ENCODE data around the gene ETV1. TPM values are rescaled to one million over a fixed set of nuclear protein-coding genes. Genes with fewer than 3 reads are reported as not detected.

ETV1 gene
- total RNA-seq, 1 donor from 2014 or later = 43.2 TPM

DNA sequence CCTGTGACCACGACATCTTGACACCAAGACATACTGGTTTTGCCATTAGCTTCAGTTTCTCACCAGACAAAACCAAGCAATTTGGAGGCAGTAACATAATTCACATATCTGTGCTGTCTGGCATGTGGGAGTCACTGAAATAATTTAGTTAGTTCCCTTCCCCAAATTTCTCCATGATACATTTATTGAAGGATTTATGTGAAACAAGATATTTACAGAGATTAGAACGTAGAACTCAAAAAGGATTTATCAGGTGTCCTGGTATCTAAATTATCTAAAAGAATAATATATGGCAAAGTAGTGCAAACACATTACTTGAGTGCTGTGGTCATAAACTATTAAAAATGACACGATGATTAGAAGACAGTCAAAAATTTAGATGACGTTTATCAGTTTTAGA is 98.7 kb downstream of the ETV1 start:
- no peak for FAIRE-seq
- DNase-seq (ENCODE audit: low spot score in 2 of 2) = no peak

DNA sequence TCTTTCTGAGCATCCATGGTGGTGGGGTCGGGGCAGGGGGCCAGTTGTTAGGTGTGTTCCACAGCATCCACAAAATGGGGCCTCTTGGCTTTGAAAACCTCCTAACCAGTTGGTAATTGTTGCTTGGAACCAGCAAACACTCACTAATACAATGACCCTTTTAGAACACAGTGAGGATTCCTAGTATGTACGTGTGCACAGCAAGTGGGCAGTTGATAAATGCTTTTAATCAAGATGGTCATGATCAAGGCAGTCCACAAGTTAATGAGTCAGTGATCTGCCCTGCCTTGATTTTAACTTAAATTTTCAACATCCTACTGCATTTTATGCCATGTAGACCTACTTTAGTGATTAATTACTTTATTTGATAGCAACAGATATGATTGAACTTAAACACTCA is 103.1 kb downstream of the ETV1 start:
- no peak for FAIRE-seq
- no peak for DNase-seq (ENCODE audit: low spot score in 2 of 2)

DNA sequence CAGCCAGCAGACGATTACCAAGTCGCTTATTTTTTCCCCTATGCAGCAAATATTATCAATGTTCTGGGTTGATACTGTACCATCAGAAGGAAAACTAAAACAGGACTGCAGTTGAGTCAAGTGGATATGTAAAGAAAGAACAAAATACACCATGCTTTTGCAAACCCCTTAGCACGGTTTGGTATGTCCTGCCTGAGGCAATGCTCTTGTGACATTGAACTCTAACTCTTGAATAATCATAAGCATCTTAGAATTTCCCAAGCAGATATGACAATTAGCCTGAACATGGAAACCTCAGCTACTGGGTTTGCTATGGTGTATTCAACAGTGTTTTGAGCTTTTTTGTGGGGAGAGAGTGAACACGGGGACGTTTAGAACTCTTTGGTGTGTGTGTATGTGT is 107.4 kb downstream of the ETV1 start:
- FAIRE-seq (no peak), DNase-seq (ENCODE audit: low spot score in 2 of 2) (no peak)

DNA sequence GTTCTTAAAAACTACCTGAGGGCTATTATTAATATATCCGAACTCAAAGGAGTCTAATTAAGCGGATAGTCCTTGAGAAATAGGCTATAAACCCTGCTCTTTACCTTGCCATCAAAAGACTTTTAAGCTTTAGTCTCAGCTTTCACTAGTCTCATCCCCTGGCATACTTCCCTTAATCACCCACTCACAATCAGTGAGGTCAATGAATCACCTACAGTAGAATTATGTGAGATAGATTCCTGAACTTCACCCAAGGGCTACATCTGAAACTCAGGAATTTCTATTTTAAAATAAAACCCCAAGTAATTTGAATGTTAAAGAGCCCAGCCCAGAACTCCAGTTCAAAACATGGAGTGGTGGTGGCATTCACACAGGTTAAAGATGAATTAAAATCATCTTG is 108.7 kb downstream of the ETV1 start:
- FAIRE-seq (no peak), DNase-seq (ENCODE audit: low spot score in 2 of 2) (no peak)

DNA sequence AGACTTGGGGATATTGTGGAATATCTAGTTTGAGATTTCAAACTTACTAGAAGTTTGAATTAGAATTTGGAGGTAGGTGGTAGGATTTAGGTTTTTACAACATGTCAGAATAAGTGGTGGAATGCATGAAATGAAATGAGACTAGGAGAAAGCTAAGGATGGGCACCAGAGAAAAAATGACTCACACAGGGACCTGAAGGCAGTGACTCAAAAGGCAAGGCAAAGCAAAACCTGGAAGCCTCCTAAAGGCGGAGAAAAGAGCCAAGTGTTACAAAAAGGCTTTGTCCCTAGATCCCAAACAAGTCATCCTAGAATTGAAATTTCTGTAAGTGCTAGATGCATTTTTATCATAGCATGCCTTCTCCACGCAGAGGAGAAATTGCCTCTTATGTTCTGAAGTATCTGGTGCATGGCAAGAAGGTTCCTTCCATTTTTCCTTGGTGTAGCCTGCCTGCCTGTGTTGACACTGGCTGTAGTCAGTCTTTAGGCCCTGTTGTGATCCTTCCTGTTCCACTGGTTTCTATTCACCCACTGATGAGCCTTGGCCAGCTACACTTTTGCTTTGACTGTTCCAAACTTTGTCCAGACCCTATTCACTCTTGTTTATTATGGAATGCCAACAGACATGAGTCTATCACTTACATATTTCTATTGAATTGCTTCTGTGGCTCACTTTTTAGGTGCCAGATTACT is 109.3 kb downstream of the ETV1 start:
- no peak for DNase-seq (ENCODE audit: low spot score in 2 of 2)
- no peak for FAIRE-seq

DNA sequence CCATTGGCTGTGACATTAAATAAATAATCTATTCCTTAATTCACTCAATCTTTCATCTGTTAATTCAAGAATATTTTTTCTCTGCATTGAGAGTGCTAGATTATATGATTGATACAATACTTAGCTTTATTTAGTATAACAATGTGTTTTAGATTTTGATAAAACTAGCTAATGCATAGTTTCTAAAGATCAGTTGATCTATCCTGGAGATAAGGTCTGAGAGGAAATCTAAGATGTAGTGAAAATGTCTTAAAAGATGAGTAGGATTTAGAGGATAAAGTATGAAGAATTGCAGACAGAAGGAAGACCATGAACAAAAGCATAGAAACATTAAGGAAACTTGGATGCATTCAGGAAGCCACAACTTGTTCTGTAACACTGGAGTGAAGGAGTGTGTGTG is 110.3 kb downstream of the ETV1 start:
- DNase-seq (ENCODE audit: low spot score in 2 of 2) = no peak
- FAIRE-seq = no peak

DNA sequence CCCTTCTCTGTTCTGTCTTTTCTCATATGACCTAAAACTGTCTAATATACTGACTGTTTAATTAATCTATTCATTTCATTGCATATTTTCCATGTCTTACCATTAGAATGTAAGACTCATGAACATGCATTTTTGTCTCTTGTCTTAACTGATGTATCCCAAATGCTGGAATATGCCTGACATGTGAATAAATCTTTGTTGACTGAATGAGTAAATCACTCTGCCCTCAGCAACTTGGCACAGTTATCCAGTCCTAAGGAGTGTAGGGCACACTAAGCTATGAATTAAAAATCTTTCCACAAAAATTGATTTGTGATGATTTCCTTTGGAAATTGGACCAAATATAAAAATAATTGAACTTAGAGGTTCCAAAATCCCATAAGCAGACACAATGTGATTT is 111.3 kb downstream of the ETV1 start:
- no peak for FAIRE-seq

DNA sequence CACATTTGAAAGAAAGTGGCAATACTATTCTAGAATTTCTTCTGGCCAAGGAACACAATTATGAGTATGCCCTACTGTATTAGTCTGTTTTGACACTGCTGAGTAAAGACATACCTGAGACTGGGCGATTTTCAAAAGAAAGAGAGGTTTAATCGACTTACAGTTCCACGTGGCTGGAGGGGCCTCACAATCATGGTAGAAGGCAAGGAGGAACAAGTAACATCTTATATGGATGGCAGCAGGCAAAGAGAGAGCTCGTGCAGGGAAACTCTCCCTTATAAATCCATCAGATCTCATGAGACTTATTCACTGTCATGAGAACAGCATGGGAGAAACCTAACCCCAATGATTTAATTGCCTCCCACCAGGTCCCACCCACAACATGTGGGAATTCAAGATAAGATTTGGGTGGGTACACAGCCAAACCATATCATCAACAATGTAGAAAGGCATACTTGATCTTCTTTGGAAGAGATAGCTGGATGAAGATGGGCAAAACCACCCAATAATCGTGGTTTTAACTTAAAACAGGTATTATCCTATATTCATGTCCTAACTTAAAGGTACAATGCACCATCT is 113.9 kb downstream of the ETV1 start:
- DNase-seq (ENCODE audit: low spot score in 2 of 2) (no peak), FAIRE-seq (no peak)

More for the DNA sequence above, 111.3 kb downstream of the ETV1 start:
- no peak for DNase-seq (ENCODE audit: low spot score in 2 of 2)

DNA sequence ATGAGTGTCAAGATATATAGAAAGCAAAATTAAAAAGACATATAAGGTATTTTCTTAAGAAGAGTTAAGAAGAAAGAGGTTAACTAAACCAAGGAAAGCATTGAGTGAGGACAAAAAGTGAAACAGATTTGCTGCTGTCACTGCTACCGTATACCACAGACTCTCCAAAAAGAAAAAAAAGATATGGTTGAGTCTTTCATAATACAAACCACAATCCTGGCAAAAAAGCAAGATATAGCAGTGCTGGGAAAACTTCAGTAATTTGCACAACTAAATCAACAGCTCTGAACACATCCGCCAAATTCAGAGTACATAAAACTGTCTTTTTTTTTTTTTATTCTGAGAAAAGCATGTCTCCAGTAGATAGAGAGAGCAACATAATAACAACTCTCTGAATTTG is 114.7 kb downstream of the ETV1 start:
- no peak for FAIRE-seq
- DNase-seq (ENCODE audit: low spot score in 2 of 2) = no peak

DNA sequence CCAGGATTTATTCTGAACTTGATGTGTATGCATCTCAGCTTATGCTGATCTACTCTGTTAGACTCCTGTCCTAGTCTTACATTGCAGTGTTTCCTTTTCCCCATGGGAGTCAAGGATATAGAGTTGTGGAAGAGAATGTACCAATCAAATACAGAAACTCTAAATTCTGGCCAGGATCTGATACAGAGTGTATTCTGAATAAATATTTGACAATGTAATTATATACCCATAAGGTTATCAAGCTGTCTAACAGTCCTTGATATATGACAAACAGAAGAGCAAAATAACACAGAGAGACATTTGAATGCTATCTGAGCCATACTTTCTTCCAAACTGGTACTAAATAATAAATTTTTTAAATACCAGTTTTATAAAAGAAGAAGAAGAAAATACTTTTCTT is 116.8 kb downstream of the ETV1 start:
- FAIRE-seq = no peak
- DNase-seq (ENCODE audit: low spot score in 2 of 2) = no peak

DNA sequence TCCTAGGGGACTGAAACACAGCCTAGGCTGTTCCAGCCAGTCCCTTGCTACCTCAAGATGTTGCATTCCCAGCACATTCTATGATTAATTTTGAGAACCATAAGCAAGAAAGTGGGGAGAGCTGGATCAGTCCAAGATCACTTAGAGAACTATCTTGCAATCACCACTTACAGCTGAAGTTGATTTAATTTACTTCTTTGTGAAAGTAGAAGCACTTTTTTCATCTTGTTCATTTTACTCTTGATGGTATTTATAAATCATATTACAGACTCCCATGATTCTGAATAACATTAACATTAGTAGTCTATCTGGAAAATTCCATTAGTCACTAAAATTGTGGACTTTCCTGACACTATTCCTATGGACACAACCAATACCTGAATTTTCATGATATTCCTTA is 118.5 kb downstream of the ETV1 start:
- FAIRE-seq = no peak

DNA sequence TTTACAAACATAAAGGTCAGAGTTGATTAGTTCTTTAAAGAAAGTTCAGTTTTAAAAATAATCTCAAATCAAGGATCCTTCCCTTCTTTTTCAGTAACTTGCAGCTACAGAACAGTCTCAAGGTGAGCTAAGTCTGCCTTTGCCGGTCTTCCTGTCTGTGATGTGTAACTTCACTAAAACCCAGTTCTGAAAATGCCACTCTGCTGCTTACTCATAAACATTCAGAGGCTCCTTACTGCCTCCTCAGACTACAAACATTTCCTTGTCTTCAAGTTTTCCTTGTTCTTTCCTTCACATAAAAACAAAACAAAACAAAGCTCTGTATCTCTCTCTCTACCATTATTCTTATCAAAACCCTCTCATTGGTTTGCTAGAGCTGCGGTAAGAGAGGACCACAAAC is 128.7 kb downstream of the ETV1 start:
- no peak for FAIRE-seq

More for the DNA sequence above, 118.5 kb downstream of the ETV1 start:
- DNase-seq (ENCODE audit: low spot score in 2 of 2) = no peak

DNA sequence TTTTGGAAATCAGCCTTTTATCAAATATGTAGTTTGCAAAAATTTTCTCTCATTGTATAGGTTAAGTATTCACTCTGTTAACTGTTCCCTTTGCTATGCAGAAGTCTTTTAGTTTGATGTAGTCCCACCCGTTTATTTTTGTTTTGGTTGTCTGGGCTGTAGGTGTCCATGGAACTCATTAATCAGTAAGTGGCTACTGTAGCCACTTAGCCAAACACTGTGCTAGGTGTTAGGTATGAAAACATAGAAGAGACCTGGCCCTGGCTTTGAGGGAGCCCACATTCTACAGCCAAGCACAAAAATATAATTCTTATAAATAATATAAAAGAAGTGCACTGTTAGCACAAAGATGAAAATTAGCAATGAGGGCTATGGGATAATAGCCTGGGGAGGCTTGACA is 133.5 kb downstream of the ETV1 start:
- FAIRE-seq (no peak), DNase-seq (ENCODE audit: low spot score in 2 of 2) (no peak)

More for the DNA sequence above, 128.7 kb downstream of the ETV1 start:
- DNase-seq (ENCODE audit: low spot score in 2 of 2) = no peak

DNA sequence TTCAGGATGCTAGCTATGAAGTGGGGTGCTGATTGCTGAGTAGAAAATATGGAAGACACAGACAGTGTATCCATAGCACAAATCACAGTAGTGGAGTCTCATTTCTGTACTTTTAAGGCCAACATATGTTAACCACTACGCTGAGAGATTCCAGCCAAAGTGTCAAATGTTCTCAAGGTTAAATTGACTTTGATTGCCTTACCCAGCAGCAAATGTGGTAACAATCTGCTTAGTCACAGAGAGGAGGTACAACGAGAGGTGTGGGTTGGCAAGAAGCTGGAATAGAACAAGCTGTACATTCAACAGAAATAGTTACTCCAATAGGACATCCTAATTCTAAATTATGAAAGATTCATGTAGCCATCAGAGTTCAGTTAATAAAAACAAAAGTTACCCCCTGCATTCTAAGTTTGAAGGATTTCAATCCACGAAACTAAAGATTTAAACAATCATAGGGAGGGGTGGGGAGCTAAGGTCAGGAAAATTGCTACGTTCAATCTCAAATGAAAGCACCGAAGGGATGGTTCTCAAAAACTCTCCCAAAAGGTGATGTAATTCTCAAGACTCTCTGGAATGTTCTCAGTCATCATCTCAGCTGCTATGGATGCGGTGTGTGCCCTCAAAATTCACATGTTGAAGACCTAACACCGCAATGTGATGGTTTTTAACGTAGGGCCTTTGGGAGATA is 137.0 kb downstream of the ETV1 start:
- FAIRE-seq = no peak
- DNase-seq (ENCODE audit: low spot score in 2 of 2) = no peak

DNA sequence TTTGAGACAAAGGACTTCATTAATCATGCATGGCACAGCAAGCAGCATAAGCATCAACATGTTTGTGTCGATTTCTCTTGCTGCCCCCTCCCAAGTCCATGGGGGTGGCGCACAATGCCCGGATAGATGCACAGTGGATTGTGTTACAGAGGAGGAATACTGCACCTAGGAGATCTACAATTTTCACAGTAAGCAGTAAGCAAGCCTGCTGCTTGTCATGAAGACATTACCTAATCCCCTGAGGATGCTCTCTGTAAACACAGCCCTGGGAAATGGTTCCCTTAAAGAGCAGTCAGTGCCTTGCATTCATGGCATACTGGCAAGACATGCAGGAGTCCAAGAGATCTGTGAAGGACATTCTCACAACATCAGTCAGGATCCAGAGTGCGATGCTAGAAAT is 137.7 kb downstream of the ETV1 start:
- FAIRE-seq = no peak

DNA sequence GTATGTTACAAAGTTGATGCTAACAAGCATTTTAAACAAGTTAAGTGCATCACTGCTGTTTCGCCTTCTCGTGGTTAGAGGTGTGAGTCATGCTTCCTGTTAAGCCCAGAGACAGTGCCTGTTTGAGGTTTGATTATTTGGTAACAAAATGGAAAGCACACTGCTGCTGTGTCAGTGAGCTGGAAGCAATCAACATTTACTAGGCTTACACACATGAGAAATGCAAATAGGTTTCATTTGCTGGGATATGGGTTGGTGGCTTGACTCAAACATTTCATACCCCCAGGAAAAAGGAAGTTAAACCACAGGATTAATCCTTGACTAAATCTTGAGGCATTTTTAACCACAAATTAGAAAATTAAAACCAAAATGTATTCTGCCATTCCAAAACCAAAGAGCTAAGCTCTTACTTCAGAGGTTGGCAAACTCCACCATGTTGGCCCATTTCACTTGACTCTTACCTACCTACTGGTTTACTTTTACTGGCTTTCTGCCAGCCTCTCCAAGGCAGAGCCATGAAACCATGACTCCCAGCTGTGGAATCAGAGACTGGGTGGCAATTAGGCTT is 139.2 kb downstream of the ETV1 start:
- no peak for FAIRE-seq
- no peak for DNase-seq (ENCODE audit: low spot score in 2 of 2)

More for the DNA sequence above, 137.7 kb downstream of the ETV1 start:
- DNase-seq (ENCODE audit: low spot score in 2 of 2) = no peak

DNA sequence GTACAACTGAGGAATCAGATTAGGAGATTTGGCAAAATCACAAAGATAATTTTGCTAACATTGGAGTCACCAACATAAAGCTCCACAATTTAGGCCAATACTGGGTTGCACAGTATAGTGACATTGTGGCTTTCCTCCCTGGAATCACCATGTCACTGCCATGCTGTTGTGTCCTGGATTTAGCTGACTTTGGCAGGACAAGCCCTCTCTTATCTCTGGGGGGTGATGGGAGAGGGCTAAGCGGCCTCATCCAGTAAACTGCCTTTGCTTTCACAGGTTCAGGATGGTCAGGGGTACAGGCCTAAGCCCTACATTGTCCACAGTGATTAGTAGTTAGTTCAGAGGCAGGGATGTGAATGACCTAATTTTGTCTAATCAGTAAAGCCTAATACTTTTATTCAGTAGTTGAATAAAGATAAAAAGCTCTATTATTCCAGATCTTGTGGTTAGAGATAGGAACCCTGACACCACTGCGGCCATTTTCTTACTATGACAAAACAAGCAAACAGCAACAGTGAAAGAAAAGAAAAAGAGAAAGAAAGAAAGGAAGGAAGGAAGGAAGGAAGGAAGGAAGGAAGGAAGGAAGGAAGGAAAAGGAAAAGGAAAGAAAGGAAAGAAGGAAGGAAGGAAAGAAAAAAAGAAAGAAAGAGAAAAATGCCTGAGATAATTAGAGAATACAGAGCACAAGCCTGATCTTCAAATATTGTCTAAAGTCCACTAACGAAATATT is 140.1 kb downstream of the ETV1 start:
- DNase-seq (ENCODE audit: low spot score in 2 of 2) = no peak
- FAIRE-seq = no peak

DNA sequence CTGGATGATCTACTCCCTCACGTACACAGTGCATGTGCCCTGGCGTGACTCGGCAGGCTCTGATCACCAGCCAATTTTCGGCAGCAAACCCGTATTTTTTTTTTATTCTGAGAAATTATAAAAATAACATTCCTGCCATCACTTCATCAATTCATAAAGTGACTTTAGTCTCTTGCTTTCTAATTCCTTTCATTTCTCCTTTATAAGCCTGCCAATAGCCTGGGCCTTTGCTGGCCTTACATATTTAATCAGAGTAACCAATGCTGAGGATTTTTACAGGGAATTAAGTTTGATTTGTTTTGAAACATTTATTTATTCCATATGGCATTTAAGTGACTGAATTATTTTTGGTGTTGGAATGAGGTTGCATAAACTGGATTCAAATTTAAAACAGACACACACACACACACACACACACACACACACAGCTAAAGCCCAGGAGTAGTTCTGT is 140.8 kb downstream of the ETV1 start:
- DNase-seq (ENCODE audit: low spot score in 2 of 2) = no peak
- FAIRE-seq = no peak

DNA sequence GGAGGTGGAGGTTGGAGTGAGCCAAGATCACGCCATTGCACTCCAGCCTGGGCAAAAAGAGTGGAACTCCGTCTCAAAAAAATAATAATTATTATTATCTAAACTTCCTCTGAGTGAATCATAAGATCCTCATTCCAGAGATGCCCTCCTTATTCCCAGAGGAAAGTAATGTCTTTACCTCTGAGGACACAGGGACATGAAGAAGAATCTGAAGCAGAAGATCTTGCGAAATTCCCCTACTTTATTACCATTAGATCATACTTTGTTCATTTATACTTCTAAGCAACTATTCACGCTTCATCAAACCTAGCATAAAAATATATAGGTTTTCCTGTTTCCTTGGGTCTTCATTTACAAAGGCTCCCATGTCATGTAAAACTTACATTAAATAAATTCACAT is 143.1 kb downstream of the ETV1 start:
- FAIRE-seq (no peak), DNase-seq (ENCODE audit: low spot score in 2 of 2) (no peak)

DNA sequence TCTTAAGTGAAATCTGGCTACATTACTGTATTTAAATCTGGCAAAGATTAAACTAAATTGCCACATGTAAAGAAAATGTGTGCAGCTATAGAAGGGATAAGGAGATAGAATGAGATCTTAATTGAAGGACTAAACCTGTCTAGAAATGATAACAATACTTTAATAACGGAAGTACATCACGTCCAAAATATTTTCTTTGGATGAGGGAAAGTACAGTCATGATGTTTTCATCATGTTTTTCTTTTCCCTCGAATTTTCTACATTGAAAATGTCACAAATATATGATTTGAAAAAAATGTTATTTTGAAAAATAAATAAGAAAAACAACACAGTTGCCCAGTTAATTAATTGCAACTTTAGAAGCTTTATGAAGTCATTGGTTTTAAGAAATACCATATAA is 143.9 kb downstream of the ETV1 start:
- FAIRE-seq = peak; percentile 62

DNA sequence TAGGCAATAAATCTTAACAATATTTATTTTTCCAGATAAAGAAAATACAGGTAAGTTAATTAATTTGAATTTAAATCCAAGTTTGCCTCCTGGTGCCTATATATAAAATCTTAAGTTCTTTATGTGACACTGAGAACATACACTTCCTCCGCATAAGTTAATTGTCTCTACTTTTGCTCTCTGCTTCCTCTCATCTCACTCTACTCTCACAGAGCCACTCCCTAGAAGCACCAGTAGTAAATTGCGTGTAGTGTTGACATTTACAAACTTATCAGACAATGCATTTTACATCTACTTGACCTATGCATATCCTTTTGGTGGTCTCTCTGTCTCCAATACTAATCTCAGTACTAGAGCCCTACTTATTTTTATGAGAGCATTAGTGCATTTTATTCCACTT is 144.5 kb downstream of the ETV1 start:
- DNase-seq (ENCODE audit: low spot score in 2 of 2) (no peak), FAIRE-seq (no peak)

More for the DNA sequence above, 143.9 kb downstream of the ETV1 start:
- no peak for DNase-seq (ENCODE audit: low spot score in 2 of 2)

Data from frontal cortex (tissue), 4 donors.